SK-N-SH (cell line): ENCODE measurements around the gene GLIS1. TPM values are rescaled to one million over a fixed set of nuclear protein-coding genes. Genes with fewer than 3 reads are reported as not detected.

Source experiments
- CTCF ChIA-PET: fragments of 300-600, 350-600 bp; formaldehyde crosslinking; extraction: SDS; loops from one replicate; lab custom pipeline; 2021; lab: Yijun Ruan, JAX
- POLR2A ChIA-PET: fragments of 350-600 bp; sonication (Branson Sonifier 250); formaldehyde crosslinking; extraction: SDS; loops from one replicate; lab custom pipeline; 2020; ENCODE audit warnings: antibody characterized with exemption, inconsistent platforms; lab: Yijun Ruan, JAX
- DNase-seq: peaks from one replicate; pipeline ENCODE4 v3.0.0; 2012
- H2AFZ ChIP-seq: fragments of 200-600 bp; sonication (generic); 2 replicates; pipeline ENCODE4 v1.8.1; 2016; ENCODE audit warnings: antibody characterized with exemption, mild to moderate bottlenecking, low read depth
- H3F3A ChIP-seq: fragments of 200-600 bp; sonication (generic); replicated peaks from 2 replicates; pipeline ENCODE3; 2016; ENCODE audit warnings: antibody characterized with exemption, mild to moderate bottlenecking; ENCODE audit not compliant: insufficient read depth
- H3K27ac ChIP-seq, 2 experiments: fragments of 200-500 bp in 1 of 2; fragments of 200-600 bp in 1 of 2; sonication (Bioruptor generic) in 1 of 2; sonication (generic), shearing (Covaris generic) in 1 of 2; 2 replicates each; pipeline versions ENCODE4 v1.5.1 to v1.6.1; 2014 to 2016; ENCODE audit warnings: low read depth in 2 of 2, inconsistent platforms in 1 of 2, low read length in 1 of 2, mild to moderate bottlenecking in 1 of 2, mixed read lengths in 1 of 2
- H3K27me3 ChIP-seq: fragments of 200-600 bp; sonication (generic), shearing (Covaris generic); 2 replicates; pipeline ENCODE4 v1.6.1; 2016; ENCODE audit warnings: mixed run types; ENCODE audit not compliant: insufficient read depth
- H3K36me3 ChIP-seq, 2 experiments: fragments of 200-500 bp in 1 of 2; fragments of 200-600 bp in 1 of 2; sonication (Bioruptor generic) in 1 of 2; sonication (generic) in 1 of 2; replicated peaks in 1 of 2; 2 replicates each; pipeline versions ENCODE3 to v1.5.1; 2014 to 2016; ENCODE audit warnings: low read length in 1 of 2, mild to moderate bottlenecking in 1 of 2; ENCODE audit not compliant: insufficient read depth in 2 of 2, control insufficient read depth in 1 of 2
- H3K4me1 ChIP-seq, 2 experiments: fragments of 200-500 bp in 1 of 2; fragments of 200-600 bp in 1 of 2; sonication (Bioruptor generic) in 1 of 2; sonication (generic), shearing (Covaris generic) in 1 of 2; 2 replicates each; pipeline versions ENCODE4 v1.5.1 to v1.6.1; 2014 to 2016; ENCODE audit warnings: low read depth in 1 of 2, low read length in 1 of 2, mixed run types in 1 of 2; ENCODE audit not compliant: insufficient read depth in 2 of 2, control insufficient read depth in 1 of 2
- H3K4me2 ChIP-seq: fragments of 200-600 bp; sonication (generic), shearing (Covaris generic); 2 replicates; pipeline ENCODE4 v1.6.1; 2017; ENCODE audit warnings: mixed run types
- H3K4me3 ChIP-seq, 2 experiments: fragments of 200-500 bp in 1 of 2; fragments of 200-600 bp in 1 of 2; sonication (Bioruptor generic) in 1 of 2; sonication (generic), shearing (Covaris generic) in 1 of 2; 2 replicates each; pipeline versions ENCODE4 v1.5.1 to v1.8.1; 2014 to 2016; ENCODE audit warnings: low read depth in 2 of 2, inconsistent platforms in 1 of 2, low read length in 1 of 2, mild to moderate bottlenecking in 1 of 2, mixed read lengths in 1 of 2, moderate library complexity in 1 of 2
- H3K79me2 ChIP-seq: fragments of 200-600 bp; sonication (generic); 2 replicates; pipeline ENCODE4 v1.8.1; 2017; ENCODE audit warnings: mild to moderate bottlenecking; ENCODE audit not compliant: insufficient read depth
- H3K9ac ChIP-seq: fragments of 200-600 bp; sonication (generic); 2 replicates; pipeline ENCODE4 v1.6.1; 2017; ENCODE audit warnings: mixed run types
- H3K9me2 ChIP-seq: fragments of 200-600 bp; sonication (generic); 2 replicates; pipeline ENCODE4 v1.6.1; 2017; ENCODE audit warnings: mixed run types
- H3K9me3 ChIP-seq: fragments of 200-600 bp; sonication (generic); 2 replicates; pipeline ENCODE4 v1.6.1; 2017; ENCODE audit warnings: mixed run types, mild to moderate bottlenecking, moderate library complexity
- H4K20me1 ChIP-seq: fragments of 200-600 bp; sonication (generic); 2 replicates; pipeline ENCODE4 v1.6.1; 2017; ENCODE audit warnings: mild to moderate bottlenecking, mixed run types; ENCODE audit not compliant: insufficient read depth
- FOSL2 ChIP-seq: IDR thresholded peaks from 2 replicates; pipeline ENCODE4 v1.4.0; 2012; ENCODE audit warnings: low read depth, mild to moderate bottlenecking, moderate library complexity, borderline replicate concordance
- FOXJ3 ChIP-seq: sonication (generic); formaldehyde crosslinking; IDR thresholded peaks from 2 replicates; pipeline ENCODE4 v1.5.1; 2020; ENCODE audit warnings: mild to moderate bottlenecking, missing genetic modification reagents
- IRF3 ChIP-seq: fragments of 150-350 bp; IDR thresholded peaks from 2 replicates; pipeline ENCODE4 v1.6.1; 2016; ENCODE audit warnings: mild to moderate bottlenecking, low read depth, low read length
- MEF2A ChIP-seq: IDR thresholded peaks from 2 replicates; pipeline ENCODE4 v1.4.0; 2012; ENCODE audit warnings: low read depth, borderline replicate concordance
- NRF1 ChIP-seq: IDR thresholded peaks from 2 replicates; pipeline ENCODE4 v1.6.1; 2012; ENCODE audit warnings: low read depth, mild to moderate bottlenecking, low read length
- POLR2AphosphoS5 ChIP-seq: IDR thresholded peaks from 2 replicates; pipeline ENCODE4 v1.6.1; 2012; ENCODE audit warnings: low read depth, low read length
- REST ChIP-seq: IDR thresholded peaks from 2 replicates; pipeline ENCODE4 v1.6.1; 2012; ENCODE audit warnings: mild to moderate bottlenecking, low read depth, low read length, moderate library complexity
- RFX5 ChIP-seq: IDR thresholded peaks from 2 replicates; pipeline ENCODE4 v1.6.1; 2012; ENCODE audit warnings: mild to moderate bottlenecking, improper control_type of control experiment, low read length
- SIN3A ChIP-seq: IDR thresholded peaks from 2 replicates; pipeline ENCODE4 v1.6.1; 2012; ENCODE audit warnings: low read depth, mild to moderate bottlenecking, low read length, moderate library complexity, borderline replicate concordance
- SMC3 ChIP-seq: IDR thresholded peaks from 2 replicates; pipeline ENCODE4 v1.6.1; 2012; ENCODE audit warnings: low read depth, low read length, improper control_type of control experiment
- USF1 ChIP-seq: IDR thresholded peaks from 2 replicates; pipeline ENCODE4 v1.4.0; 2012; ENCODE audit warnings: low read depth, borderline replicate concordance
- USF2 ChIP-seq: fragments of 150-350 bp; IDR thresholded peaks from 2 replicates; pipeline ENCODE4 v1.6.1; 2017; ENCODE audit warnings: antibody characterized with exemption, low read length, low read depth, borderline replicate concordance
- WGBS: methylation state at CpG from one replicate; pipeline ENCODE4 v1.1.6; 2017; ENCODE audit warnings: low lambda C conversion rate; 5-methylcytosine and 5-hydroxymethylcytosine counted together
- polyA plus RNA-seq, 3 experiments: library from polyadenylated mRNA; depleted of rRNA; stranded (reverse); fragments of >200 nt; gene quantifications; 2 replicates each; pipeline ENCODE4 v1.2.3, GENCODE V29; 2012

The GLIS1 gene
- polyA plus RNA-seq, 1 of the 3 experiments (the other 2 are of a cell fraction): 0.13 TPM

- TF ChIP-seq FOXJ3 (CRISPR knock-in tag): no peak
- TF ChIP-seq SIN3A: no peak
- no peak for TF ChIP-seq MEF2A
- TF ChIP-seq NRF1: no peak
- no peak for TF ChIP-seq FOSL2
- TF ChIP-seq REST: no peak
- TF ChIP-seq USF2: no peak
- TF ChIP-seq USF1: no peak
- TF ChIP-seq IRF3: no peak
- no peak for TF ChIP-seq SMC3
- TF ChIP-seq RFX5: no peak
- TF ChIP-seq POLR2AphosphoS5: no peak
Measured at GRCh38 chr1:53633073-53633704, 105.8 kb downstream of the GLIS1 start.

More at GRCh38 chr1:53633073-53633704, 105.8 kb downstream of the GLIS1 start:
- no peaks in the 10 kb centered on the region for H3K9me2 ChIP-seq
- H4K20me1 ChIP-seq: no peaks in the 10 kb centered on the region
- DNase-seq: no peak
- no peaks in the 10 kb centered on the region for H3K79me2 ChIP-seq
- no peak overlapping the region for H3K9ac ChIP-seq
- ChIA-PET CTCF (interaction anchor here (1.3 kb wide), 1 partner anchor 15 kb away, joined by 4 read pairs; no protein-coding TSS in a partner anchor), POLR2A (no interaction called here)
- H3K9me3 ChIP-seq: no peaks in the 10 kb centered on the region
- no peak overlapping the region for H3K27ac ChIP-seq
- H2AFZ ChIP-seq: no peak overlapping the region
- H3K4me3 ChIP-seq: no peak overlapping the region
- H3F3A ChIP-seq: peaks cover 8% of the 10 kb centered on the region
- peaks cover 0 to 19% of the 10 kb centered on the region in 2 experiments; a peak in 2 of 4 replicates for H3K4me1 ChIP-seq
- 82% methylated on average over 13 of the region's 13 CpGs for WGBS
- no peaks in the 10 kb centered on the region for H3K27me3 ChIP-seq
- H3K36me3 ChIP-seq: no peaks in the 10 kb centered on the region
- no peak overlapping the region for H3K4me2 ChIP-seq
